LNCaP clone FGC (cell line): ENCODE measurements around the gene SLC13A2.
"Not testable (repeated sequence)": the region's sequence is repeated elsewhere in the genome, so short reads cannot be mapped to it uniquely, and the experiment has no call there.

Source experiments
- DNase-seq: peaks from one replicate; pipeline ENCODE4 v3.0.0-alpha.2; 2011; ENCODE audit warnings: low read depth
- H3K4me3 ChIP-seq: 2 replicates; pipeline ENCODE4 v1.5.1; 2011; ENCODE audit warnings: mild to moderate bottlenecking, low read depth, low read length, control low read depth
- CTCF ChIP-seq: IDR thresholded peaks from 2 replicates; pipeline ENCODE4 v1.5.1; 2012; ENCODE audit warnings: mild to moderate bottlenecking; ENCODE audit not compliant: control insufficient read depth, insufficient read depth; ENCODE audit errors: extremely low read depth

The SLC13A2 gene

DNA sequence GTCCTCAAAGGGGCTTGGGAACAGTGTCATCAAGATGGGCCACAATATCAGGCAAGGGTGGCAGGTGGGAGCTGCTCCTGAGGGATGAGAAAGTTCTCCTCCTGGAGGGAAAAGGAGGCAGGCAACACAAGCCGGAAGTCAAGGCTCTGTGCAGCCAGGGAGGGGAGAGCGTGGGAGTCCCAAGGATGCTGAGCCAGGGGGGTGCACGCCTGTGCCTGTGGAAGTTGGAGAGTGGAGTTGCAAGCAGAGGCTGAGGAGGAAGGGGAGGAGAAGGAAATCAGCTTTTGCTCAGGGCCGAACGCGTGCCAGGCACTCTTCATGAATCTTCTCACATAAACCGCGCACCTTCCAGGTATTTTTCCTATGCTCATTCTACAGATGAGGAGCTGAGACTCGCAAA is 7.4 kb upstream of the SLC13A2 start:
- no peak overlapping the region for H3K4me3 ChIP-seq
- no peak for TF ChIP-seq CTCF
- no peak for DNase-seq

DNA sequence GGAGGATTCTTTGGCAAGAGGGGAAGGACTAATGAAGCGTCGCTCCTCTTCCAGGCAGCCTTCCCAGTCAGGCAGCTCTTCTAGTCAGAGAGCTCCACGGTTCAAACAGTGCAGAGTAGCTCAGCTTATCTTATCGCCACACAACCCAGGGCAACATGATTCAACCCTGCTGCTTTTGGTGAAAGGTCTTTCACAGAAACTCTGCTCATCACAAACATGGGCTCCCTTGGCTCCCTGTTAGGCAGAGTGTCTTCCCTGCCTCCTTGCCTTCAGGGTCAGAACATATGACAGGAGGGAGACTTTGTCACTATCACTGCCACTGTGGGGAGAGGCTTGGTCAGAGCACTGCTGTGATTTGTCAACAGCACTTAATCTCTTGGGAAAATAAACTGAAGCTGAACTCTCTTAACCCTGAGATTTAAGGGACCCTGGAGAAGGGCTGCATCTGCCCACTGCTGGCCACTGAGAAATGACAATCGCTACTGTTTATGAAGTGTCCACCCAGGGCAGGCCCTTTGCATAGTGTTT is 6.9 kb upstream of the SLC13A2 start:
- DNase-seq = no peak

DNA sequence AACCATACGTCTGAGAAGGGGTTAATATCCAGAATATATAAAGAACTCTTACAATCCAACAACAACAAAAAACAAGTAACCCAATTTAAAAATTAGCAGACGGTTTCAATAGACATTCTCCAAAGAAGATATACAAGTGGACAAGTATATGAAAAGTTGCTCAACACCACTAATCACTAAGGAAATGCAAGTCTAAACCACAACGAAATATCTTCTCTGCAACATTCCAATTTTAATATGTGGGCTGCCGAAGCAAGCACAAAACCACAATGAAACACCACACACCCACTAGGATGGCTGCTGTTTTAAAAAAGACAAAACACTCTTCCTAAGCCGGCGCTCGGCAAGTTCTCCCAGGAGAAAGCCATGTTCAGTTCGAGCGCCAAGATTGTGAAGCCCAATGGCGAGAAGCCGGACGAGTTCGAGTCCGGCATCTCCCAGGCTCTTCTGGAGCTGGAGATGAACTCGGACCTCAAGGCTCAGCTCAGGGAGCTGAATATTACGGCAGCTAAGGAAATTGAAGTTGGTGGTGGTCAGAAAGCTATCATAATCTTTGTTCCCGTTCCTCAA is 5.9 kb upstream of the SLC13A2 start:
- no peak for DNase-seq
- no peak overlapping the region for H3K4me3 ChIP-seq
- no peak for TF ChIP-seq CTCF

More for the DNA sequence above, 6.9 kb upstream of the SLC13A2 start:
- H3K4me3 ChIP-seq = no peak overlapping the region
- no peak for TF ChIP-seq CTCF

DNA sequence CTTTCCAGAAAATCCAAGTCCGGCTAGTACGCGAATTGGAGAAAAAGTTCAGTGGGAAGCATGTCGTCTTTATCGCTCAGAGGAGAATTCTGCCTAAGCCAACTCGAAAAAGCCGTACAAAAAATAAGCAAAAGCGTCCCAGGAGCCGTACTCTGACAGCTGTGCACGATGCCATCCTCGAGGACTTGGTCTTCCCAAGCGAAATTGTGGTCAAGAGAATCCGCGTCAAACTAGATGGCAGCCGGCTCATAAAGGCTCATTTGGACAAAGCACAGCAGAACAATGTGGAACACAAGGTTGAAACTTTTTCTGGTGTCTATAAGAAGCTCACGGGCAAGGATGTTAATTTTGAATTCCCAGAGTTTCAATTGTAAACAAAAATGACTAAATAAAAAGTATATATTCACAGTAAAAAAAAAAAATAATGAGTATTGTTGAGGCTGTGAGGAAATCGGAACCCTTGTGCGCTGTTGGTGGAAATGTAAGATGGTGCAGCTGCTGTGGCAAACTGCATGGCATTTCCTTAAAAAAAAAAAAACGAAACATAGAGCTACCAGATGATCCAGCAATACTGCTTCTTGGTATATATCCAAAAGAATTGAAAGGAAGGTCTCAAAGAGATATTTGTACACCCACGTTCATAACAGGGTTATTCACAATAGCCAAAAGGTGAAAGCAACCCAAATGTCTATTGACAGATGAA is 5.3 kb upstream of the SLC13A2 start:
- DNase-seq, H3K4me3 ChIP-seq: not testable (repeated sequence)

- no peak for DNase-seq
- no peak for TF ChIP-seq CTCF
- no peak overlapping the region for H3K4me3 ChIP-seq
These were observed 4.7 kb upstream of the SLC13A2 start for GRCh38 chr17:28468781-28469180.

DNA sequence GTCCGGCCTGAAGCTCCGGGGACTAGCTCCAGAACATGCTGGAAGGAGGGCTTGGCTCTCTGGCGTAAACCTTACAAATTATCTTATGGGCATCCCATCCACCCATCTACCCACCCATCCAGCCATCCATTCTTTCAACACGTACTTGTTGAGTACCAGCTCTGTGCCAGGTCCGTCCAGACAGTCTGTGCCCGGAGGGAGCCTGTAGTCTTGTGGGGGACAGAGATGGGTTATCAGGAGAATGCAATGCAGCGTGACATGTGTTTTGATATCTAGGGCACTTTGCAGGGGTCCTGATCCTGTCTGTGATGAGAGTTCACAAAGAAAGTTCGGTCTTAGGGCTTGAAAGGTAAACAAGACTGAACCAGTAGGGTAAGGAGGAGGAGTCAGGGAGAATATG is 4.1 kb upstream of the SLC13A2 start:
- no peak for DNase-seq
- no peak overlapping the region for H3K4me3 ChIP-seq
- TF ChIP-seq CTCF = no peak

GRCh38 chr17:28470266-28470913 is 3.1 kb upstream of the SLC13A2 start:
- DNase-seq = no peak
- no peak overlapping the region for H3K4me3 ChIP-seq
- TF ChIP-seq CTCF = no peak
